ENCODE measurements around the gene ETV6.

- no peak for TF ChIP-seq TAF1 (IDR thresholded peaks at IDR 0.05; ENCODE audit: low read depth, low read length)
- TF ChIP-seq GABPA (IDR thresholded peaks at IDR 0.05; ENCODE audit: borderline replicate concordance, insufficient read depth, low read length), result no peak
- TF ChIP-seq, protein P1, sequence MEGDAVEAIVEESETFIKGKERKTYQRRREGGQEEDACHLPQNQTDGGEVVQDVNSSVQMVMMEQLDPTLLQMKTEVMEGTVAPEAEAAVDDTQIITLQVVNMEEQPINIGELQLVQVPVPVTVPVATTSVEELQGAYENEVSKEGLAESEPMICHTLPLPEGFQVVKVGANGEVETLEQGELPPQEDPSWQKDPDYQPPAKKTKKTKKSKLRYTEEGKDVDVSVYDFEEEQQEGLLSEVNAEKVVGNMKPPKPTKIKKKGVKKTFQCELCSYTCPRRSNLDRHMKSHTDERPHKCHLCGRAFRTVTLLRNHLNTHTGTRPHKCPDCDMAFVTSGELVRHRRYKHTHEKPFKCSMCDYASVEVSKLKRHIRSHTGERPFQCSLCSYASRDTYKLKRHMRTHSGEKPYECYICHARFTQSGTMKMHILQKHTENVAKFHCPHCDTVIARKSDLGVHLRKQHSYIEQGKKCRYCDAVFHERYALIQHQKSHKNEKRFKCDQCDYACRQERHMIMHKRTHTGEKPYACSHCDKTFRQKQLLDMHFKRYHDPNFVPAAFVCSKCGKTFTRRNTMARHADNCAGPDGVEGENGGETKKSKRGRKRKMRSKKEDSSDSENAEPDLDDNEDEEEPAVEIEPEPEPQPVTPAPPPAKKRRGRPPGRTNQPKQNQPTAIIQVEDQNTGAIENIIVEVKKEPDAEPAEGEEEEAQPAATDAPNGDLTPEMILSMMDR (IDR thresholded peaks at IDR 0.05; ENCODE audit: control extremely low read depth in 1 of 3, insufficient read depth in 1 of 3, low read depth in 1 of 3, low read length in 3 of 3), result no peak
- no peak for TF ChIP-seq TBP (IDR thresholded peaks at IDR 0.05; ENCODE audit: low read depth, low read length)
- no peak for TF ChIP-seq FOSL1 (IDR thresholded peaks at IDR 0.05; ENCODE audit: insufficient read depth, low read depth, low read length)
- no peak for TF ChIP-seq POLR2A (IDR thresholded peaks at IDR 0.05; ENCODE audit: control extremely low read depth in 1 of 2, low read depth in 2 of 2, low read length in 2 of 2)
- TF ChIP-seq HDAC2 (IDR thresholded peaks at IDR 0.05; ENCODE audit: borderline replicate concordance in 1 of 2, low read depth in 2 of 2, low read length in 2 of 2), result no peak
Measured at GRCh38 chr12:11764837-11765236, 115.4 kb downstream of the ETV6 start.

Measured in H1 (cell line).